ENCODE data around the gene FHAD1. TPM values are rescaled to one million over a fixed set of nuclear protein-coding genes. Genes with fewer than 3 reads are reported as not detected.

The FHAD1 gene
- total RNA-seq, 4 donors from 2014 or later = 0.96 TPM; not detected in 3

DNA sequence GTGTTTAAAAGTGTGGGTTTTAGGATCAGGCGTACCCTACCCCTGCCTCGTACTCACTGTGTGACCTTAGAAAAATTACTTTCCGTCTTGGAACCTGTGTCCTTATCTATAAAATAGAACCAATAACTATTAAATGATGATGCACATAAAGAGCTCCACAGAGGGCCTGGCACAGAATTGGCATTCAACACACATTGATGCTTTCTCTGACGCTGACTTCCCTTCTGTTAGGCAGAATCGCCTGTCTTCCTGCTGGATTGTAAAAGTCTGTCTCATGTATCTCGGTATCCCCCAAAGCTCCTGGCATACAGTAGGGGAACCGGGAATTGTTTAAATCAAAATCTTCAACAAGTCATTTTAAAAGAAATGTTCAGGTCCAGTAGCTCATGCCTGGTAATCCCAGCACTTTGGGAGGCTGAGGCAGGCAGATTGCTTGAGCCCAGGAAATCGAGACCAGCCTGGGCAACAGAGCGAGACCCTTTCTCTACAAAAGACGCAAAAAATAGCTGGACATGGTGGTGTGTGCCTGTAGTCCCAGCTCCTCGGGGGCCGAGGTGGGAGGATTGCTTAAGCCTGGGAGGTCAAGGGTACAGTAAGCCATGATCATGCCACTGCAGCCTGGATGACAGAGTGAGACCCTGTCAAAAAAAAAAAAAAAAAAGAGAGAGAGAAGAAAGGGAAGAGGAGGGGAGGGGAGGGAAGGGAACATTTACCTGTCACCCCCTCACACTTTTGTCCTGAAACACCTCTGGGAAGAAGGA is 41.3 kb upstream of the FHAD1 start:
- DNase-seq (ENCODE audit: low spot score) (no peak), ATAC-seq (ENCODE audit: low FRiP score) (no peak)
- TF ChIP-seq, protein P1, sequence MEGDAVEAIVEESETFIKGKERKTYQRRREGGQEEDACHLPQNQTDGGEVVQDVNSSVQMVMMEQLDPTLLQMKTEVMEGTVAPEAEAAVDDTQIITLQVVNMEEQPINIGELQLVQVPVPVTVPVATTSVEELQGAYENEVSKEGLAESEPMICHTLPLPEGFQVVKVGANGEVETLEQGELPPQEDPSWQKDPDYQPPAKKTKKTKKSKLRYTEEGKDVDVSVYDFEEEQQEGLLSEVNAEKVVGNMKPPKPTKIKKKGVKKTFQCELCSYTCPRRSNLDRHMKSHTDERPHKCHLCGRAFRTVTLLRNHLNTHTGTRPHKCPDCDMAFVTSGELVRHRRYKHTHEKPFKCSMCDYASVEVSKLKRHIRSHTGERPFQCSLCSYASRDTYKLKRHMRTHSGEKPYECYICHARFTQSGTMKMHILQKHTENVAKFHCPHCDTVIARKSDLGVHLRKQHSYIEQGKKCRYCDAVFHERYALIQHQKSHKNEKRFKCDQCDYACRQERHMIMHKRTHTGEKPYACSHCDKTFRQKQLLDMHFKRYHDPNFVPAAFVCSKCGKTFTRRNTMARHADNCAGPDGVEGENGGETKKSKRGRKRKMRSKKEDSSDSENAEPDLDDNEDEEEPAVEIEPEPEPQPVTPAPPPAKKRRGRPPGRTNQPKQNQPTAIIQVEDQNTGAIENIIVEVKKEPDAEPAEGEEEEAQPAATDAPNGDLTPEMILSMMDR (IDR thresholded peaks at IDR 0.05) = no peak

DNA sequence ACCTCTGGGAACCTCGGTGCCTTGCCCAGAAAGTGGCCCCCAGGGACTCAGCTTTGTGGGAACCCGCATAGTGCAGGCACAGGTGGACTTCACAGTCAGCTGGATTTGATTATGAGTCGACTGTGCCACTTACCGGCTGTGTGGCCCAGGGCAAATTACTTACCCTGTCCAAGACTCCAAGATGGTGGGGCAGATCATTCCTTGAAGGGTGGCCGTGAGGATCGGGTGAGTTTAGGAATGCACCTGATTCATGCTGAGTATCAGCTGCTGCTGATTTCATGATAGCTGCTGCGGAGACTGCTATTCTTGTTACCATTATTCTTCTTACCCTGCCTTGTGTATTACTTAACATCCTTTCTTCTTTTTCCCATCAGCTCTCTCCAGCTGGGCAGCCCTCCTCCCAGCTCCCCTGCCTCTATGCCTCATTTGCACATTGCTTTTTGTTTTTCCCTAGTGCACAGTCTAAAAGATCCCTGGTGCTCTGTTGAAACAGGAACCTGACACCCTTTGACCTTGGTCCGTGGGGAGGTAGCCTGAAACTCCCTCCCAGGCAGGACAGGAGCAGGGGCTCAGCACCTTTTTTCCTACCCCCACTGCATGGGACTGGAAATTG is 40.5 kb upstream of the FHAD1 start:
- ATAC-seq (ENCODE audit: low FRiP score) (no peak), DNase-seq (ENCODE audit: low spot score) (no peak)
- TF ChIP-seq, protein P1 (IDR thresholded peaks at IDR 0.05) = no peak

- DNase-seq (ENCODE audit: low spot score) = no peak
- no peak for ATAC-seq (ENCODE audit: low FRiP score)
- TF ChIP-seq, protein P1 (IDR thresholded peaks at IDR 0.05) = no peak
Observed at GRCh38 chr1:15207031-15207828, 39.8 kb upstream of the FHAD1 start.

GRCh38 chr1:15207829-15208429 is 39.1 kb upstream of the FHAD1 start:
- DNase-seq (ENCODE audit: low spot score) (no peak), ATAC-seq (ENCODE audit: low FRiP score) (no peak)
- TF ChIP-seq, protein P1 (IDR thresholded peaks at IDR 0.05) = no peak

DNA sequence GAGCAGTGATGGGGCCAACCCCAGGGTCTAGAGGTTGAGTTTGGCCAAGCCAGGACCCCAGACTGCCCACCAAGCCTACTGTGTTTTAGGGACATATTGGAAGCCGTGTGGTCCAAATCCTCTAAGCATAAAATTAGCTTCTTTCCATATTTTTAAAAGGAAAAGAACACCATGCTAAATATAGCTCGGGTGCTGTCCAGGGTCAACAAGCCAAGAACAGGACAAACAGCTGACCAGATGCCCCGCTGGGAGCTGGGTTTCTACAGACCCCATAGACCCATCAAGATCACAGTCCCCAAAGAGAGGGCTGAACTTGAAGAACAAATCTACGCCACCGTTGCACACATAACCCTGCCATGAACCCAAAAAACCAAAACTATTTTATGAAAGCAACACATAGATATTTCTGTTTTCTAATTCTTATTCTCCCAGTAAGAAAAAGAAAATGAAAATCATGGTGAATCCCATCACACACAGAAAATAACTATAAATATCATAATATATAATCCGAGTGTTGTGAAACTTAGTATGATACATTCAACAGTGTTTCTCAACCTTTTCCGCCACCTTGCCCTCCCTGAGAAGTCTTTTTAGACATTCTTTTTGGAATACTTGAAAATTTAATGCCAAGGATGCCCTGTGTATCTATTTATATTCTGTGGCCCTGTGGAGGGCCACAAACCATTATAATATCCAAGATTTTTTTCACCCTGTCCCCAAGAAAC is 36.2 kb upstream of the FHAD1 start:
- no peak for DNase-seq (ENCODE audit: low spot score)
- no peak for ATAC-seq (ENCODE audit: low FRiP score)

DNA sequence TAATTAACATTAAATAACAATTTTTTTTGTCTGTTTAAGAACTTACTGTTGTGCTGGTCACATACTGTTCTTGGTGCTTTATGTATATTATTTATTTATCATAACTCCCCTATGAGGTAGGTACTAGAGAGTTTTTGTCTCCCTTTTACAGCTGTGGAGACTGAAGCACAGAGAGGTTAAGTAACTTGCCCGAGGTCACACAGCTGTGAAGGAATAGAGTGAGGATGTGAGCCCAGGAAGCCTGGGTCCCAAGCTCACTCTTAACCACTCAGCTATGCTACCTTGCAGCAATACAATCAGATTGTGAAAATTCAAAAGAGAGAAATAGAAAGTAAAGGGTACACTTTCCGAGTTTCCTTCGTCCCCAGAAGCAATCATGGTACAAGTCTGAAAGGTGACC is 35.6 kb upstream of the FHAD1 start:
- ATAC-seq (ENCODE audit: low FRiP score) = no peak
- no peak for DNase-seq (ENCODE audit: low spot score)
- TF ChIP-seq, protein P1 (IDR thresholded peaks at IDR 0.05) = no peak

More for the DNA sequence above, 36.2 kb upstream of the FHAD1 start:
- TF ChIP-seq, protein P1 (IDR thresholded peaks at IDR 0.05) = no peak
